Astrocyte (in vitro differentiated cells and primary cell): Measurements from ENCODE around the gene PIGL.

Experiments used
- EZH2 ChIP-seq: IDR thresholded peaks from 2 replicates; pipeline ENCODE4 v1.6.1; 2012; ENCODE audit warnings: mild to moderate bottlenecking, low read length, inconsistent platforms; ENCODE audit not compliant: insufficient read depth
- TF ChIP-seq, protein P1 (sequence below): IDR thresholded peaks from 2 replicates; pipeline ENCODE4 v1.5.1; 2011; ENCODE audit warnings: low read depth, mild to moderate bottlenecking, inconsistent platforms, low read length, moderate library complexity; ENCODE audit not compliant: insufficient read depth

DNA sequence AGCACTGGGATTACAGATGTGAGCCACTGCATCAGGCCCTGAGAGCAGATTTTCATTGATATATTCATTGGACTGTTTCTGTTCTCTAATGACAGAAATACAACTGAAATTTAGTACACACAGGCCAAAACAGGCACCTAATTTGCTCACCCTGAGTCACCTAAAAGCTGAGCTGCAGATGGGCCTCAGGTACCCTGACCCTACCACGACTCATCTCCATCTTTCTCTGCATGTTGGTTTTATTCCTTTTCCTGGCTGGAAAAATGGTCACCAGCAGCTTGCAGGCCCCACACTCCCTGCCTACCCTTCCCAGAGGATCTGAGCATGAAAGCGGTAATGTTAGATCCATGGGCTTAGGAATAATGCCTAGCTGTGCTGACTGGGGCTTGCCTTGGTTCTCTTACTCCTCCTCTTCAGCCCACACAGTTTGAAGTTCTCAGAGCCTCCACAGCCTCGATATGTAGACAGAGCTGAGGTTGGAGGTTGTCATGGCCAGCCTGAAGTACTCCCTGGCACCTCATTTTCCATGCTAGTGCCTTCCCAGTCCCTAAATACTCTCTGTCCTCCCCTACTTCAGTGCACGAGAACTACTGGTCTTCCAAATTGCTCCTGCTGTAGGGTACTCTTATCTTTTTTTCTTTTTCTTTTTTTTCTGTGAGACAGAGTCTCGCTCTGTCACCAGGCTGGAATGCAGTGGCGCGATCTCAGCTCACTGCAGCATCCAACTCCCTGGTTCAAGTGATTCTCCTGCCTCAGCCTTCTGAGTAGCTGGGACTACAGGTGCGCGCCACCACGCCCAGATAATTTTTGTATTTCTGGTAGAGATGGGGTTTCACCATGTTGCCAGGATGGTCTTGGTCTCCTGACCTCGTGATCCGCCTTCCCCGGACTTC is 85.2 kb downstream of the PIGL start:
- TF ChIP-seq, protein P1, sequence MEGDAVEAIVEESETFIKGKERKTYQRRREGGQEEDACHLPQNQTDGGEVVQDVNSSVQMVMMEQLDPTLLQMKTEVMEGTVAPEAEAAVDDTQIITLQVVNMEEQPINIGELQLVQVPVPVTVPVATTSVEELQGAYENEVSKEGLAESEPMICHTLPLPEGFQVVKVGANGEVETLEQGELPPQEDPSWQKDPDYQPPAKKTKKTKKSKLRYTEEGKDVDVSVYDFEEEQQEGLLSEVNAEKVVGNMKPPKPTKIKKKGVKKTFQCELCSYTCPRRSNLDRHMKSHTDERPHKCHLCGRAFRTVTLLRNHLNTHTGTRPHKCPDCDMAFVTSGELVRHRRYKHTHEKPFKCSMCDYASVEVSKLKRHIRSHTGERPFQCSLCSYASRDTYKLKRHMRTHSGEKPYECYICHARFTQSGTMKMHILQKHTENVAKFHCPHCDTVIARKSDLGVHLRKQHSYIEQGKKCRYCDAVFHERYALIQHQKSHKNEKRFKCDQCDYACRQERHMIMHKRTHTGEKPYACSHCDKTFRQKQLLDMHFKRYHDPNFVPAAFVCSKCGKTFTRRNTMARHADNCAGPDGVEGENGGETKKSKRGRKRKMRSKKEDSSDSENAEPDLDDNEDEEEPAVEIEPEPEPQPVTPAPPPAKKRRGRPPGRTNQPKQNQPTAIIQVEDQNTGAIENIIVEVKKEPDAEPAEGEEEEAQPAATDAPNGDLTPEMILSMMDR = no peak
- no peak for TF ChIP-seq EZH2
